Activated T-helper 2 cell treated with anti-CD3 and anti-CD28 coated beads, Interferon-gamma antibody, Interleukin-2, Interleukin-4, amounts not matched to agents 10 μg/mL and 5 μg/mL and 100 μg/mL, durations not matched to agents 14 hours and 24 hours and 36 hours (primary cell): ENCODE measurements around the gene ANXA2R. TPM values are rescaled to one million over a fixed set of nuclear protein-coding genes. Genes with fewer than 3 reads are reported as not detected.

Source experiments
- DNase-seq: peaks from one replicate; pipeline ENCODE4 v3.0.0; 2021; ENCODE audit warnings: low spot score
- H3K27ac Mint-ChIP-seq: one replicate; pipeline ENCODE4 v1.8.0; 2021; ENCODE audit warnings: mixed read lengths
- H3K27me3 Mint-ChIP-seq: one replicate; pipeline ENCODE4 v1.8.0; 2021; ENCODE audit warnings: low read depth, mixed read lengths
- H3K36me3 Mint-ChIP-seq: one replicate; pipeline ENCODE4 v1.8.0; 2021; ENCODE audit warnings: low read depth, mixed read lengths
- H3K4me1 Mint-ChIP-seq: one replicate; pipeline ENCODE4 v1.8.0; 2021; ENCODE audit warnings: low read depth, mixed read lengths
- H3K4me3 Mint-ChIP-seq: one replicate; pipeline ENCODE4 v1.8.0; 2021; ENCODE audit warnings: low read depth, mild to moderate bottlenecking, moderate library complexity, mixed read lengths
- H3K9me3 Mint-ChIP-seq: one replicate; pipeline ENCODE4 v1.8.0; 2021; ENCODE audit warnings: mixed read lengths
- intact Hi-C: fragments of 100-400 bp; cut with micrococcal nuclease; formaldehyde crosslinking; loops from one replicate; pipeline ENCODE4 v1.15.1; 2023
- total RNA-seq: library from RNA; stranded (reverse); gene quantifications from 2 replicates; pipeline ENCODE4 v1.2.3, GENCODE V29; 2022

Gene ANXA2R
- total RNA-seq, 1 donor from 2014 or later, result 2.5 TPM

DNA sequence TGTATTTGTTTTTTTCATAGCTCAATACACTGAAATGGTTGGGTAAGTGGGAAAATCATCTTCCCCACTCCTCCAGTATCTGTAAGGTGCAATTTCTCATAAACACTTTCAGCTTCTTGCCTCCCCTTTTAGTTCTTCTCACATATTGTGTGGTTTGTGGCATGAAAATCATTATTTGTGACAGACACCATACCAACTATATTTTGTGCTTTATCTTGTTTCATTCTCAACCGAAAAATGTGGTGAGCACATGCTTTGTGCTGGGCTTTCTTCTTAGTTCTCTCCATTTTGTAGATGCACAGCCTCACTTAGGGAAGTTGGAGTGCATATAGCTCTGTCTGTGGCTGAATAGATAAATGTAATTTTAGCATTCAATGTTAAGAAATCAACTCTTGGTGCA, 6.4 kb upstream of the ANXA2R start:
- no peaks in the 10 kb centered on the region for H3K27me3 Mint-ChIP-seq
- peak overlapping the region; percentile 33 for H3K4me3 Mint-ChIP-seq
- peaks cover 22% of the 10 kb centered on the region for H3K36me3 Mint-ChIP-seq
- intact Hi-C loops, result no loop called here
- no peaks in the 10 kb centered on the region for H3K9me3 Mint-ChIP-seq
- no peak for DNase-seq
- H3K27ac Mint-ChIP-seq, result peak overlapping the region; percentile 80
- H3K4me1 Mint-ChIP-seq, result peaks cover 38% of the 10 kb centered on the region

DNA sequence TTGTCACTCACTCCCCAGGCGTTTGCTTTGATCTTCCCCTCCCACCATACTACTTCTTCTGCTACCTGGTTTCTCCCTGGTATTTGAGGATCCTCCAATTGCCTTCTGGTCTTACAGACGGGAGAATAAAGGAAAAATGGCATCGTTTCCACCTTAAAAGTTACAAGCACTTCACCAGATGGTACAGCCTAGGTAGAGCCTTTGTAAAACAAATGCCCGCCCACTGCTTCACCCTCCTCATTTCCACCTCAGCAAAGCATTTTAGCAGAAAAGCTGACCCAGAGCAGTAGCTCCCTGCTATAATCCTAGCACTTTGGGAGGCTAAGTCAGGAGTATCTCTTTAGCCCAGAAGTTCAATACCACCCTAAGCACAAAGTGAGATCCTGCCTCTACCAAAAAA, 5.1 kb upstream of the ANXA2R start:
- intact Hi-C loops, result no loop called here
- Mint-ChIP-seq H3K4me3 (no peak overlapping the region), H3K9me3 (no peaks in the 10 kb centered on the region), H3K4me1 (peaks cover 38% of the 10 kb centered on the region), H3K36me3 (peaks cover 15% of the 10 kb centered on the region), H3K27ac (no peak overlapping the region), H3K27me3 (no peaks in the 10 kb centered on the region)
- no peak for DNase-seq

DNA sequence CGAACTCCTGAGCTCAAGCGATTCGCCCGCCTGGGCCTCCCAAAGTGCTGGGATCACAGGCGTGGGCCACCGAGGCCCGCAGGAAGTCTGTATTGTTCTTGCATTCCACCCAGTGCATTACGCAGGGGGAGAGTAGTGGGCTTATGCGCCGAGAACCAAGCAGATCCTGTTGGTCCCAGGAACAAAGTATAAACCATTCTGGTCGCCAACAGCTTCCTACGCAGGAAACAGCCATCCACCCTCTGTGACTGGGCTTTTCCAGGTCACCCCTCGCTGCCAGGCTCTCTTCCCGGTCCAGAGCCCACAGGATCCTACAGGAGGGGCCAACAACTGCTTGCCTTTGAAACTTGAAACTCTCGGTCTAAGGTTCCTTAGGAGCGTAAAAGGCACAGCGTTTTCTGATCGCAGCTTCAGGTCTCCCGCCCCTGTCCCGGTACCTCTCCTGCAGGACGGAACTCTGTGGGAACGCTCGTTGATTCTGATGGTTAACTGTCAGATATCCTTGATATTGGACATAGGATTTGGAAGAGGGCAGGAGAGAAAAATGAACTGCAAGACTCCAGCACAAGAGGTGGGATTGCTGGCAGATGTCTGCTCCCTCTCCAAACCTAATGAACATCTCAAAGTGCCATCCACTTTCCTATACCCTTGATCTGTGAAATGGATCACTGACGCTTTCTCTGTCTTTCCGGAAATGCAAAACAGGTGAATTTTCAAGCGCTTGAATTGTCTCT, 4.2 kb upstream of the ANXA2R start:
- Mint-ChIP-seq H3K27me3 (no peaks in the 10 kb centered on the region), H3K9me3 (no peaks in the 10 kb centered on the region), H3K4me3 (peak overlapping the region; percentile 43), H3K4me1 (peaks cover 38% of the 10 kb centered on the region), H3K27ac (no peak overlapping the region), H3K36me3 (peaks cover 11% of the 10 kb centered on the region)
- intact Hi-C loops, result no loop called here
- no peak for DNase-seq

DNA sequence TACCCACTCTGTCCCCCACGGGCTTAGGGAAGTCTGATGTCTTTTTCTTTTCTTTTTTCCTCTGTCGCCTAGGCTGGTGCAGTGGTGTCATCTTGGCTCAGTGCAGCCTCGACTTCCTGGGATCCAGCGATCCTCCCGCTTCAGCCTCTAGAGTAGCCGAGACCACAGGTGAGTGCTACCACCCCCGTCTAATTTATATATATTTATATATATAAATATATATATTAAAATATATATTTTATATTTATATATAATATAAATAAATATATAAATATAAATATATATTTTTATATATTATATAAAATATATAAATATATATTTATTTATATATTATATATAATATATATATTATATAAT, 3.3 kb upstream of the ANXA2R start:
- H3K4me3 Mint-ChIP-seq, result peak overlapping the region; percentile 92
- peaks cover 11% of the 10 kb centered on the region for H3K36me3 Mint-ChIP-seq
- intact Hi-C loops, result no loop called here
- H3K27me3 Mint-ChIP-seq, result no peaks in the 10 kb centered on the region
- H3K4me1 Mint-ChIP-seq, result peaks cover 35% of the 10 kb centered on the region
- no peak for DNase-seq
- H3K27ac Mint-ChIP-seq, result peak overlapping the region; percentile 97
- H3K9me3 Mint-ChIP-seq, result no peaks in the 10 kb centered on the region

DNA sequence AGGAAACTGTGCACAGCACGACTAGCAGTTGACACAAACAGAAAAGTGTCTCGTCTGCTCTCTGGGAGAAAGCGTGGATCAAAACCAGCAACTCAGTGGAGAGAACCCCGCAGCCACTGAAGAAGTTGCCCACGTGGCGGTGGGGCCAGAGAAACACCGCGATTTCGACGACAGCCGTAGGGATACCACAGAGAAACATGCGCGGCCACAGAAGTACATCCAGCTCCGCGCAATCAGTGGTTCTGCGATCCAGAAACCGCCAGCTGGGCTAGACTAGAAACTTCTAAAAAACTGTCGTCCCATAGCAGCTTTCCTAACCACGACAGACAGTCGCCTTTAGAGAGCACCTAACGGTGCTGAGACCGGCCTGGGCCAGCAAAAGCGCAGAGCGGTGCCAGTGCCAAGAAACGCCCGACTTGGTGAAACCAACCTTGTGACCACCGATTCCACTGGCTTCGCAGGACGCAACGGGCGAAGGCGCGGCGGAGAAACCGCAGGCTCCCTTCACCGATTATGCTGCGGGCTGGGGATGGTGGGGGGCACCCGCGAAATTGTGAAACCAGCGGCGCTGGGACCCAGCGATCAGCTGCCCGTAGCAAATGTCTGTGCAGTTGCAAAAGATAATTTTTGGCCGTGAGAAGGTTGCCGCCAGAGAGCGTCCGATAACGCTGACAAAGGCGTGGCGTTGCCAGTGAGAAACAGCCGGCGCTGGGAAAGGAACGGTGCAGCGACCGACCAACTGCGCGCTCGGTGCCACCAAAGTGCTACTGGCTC, 2.7 kb upstream of the ANXA2R start:
- H3K4me1 Mint-ChIP-seq, result peaks cover 36% of the 10 kb centered on the region
- intact Hi-C loops, result no loop called here

DNA sequence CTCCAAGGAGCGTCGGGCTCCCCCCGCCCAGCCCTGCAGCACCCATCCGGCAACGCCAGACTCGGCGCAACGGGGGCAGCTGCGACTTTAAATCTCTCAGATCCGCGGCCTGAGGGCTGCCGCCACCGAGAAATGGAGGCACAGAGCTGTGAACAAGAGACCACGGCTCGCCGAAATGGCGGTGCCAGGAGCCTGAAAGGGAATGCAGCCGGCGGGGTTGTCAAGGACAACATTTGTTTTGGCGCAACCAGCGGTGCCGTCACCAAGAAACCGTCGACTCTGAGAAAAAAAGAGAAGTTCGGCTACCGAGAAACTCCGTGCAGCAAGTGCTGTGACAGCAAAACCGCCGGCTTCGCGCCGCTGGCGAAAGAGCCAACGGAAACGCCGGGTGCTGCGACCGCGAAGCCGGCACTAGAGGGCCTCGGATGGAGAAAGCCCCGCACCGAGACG, 2.1 kb upstream of the ANXA2R start:
- peak overlapping the region; percentile 97 for H3K27ac Mint-ChIP-seq
- intact Hi-C loops, result no loop called here
- H3K4me1 Mint-ChIP-seq, result peaks cover 38% of the 10 kb centered on the region
- DNase-seq, result peak; percentile 86
- H3K4me3 Mint-ChIP-seq, result peak overlapping the region; percentile 92
- peaks cover 11% of the 10 kb centered on the region for H3K36me3 Mint-ChIP-seq
- H3K9me3 Mint-ChIP-seq, result no peaks in the 10 kb centered on the region
- H3K27me3 Mint-ChIP-seq, result no peaks in the 10 kb centered on the region

More for the DNA sequence above, 2.7 kb upstream of the ANXA2R start:
- Mint-ChIP-seq H3K9me3 (no peaks in the 10 kb centered on the region), H3K27me3 (no peaks in the 10 kb centered on the region), H3K4me3 (peak overlapping the region; percentile 92), H3K27ac (peak overlapping the region; percentile 97), H3K36me3 (peaks cover 11% of the 10 kb centered on the region)
- DNase-seq, result peak; percentile 71

DNA sequence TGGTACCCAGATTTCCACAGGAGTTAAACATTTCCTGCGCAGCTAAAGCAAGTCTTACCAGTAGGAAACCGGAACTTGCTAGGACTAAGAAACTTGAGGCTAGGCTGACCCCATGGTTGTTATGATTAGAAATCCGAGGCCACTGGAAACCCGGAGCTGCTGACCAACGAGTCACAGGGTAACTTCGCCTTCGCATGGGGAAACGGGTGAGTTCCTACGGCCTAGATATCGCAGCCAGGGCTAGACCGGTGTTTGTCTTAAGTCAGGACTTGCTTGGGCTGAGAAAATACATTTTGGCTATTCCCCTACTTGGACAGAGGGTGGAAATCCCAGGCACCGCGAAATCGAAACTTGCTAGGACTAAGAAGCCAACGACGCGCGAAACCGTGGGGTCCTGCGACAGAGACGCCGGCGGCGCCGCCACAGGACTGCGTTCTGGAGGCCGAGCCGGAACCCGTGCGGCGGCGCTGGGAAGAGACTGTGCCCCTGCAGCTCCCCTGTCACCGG, 1.6 kb upstream of the ANXA2R start:
- Mint-ChIP-seq H3K4me3 (peak overlapping the region; percentile 92), H3K4me1 (peaks cover 42% of the 10 kb centered on the region), H3K9me3 (no peaks in the 10 kb centered on the region), H3K36me3 (peaks cover 11% of the 10 kb centered on the region), H3K27me3 (no peaks in the 10 kb centered on the region), H3K27ac (peak overlapping the region; percentile 97)
- intact Hi-C loops, result loop anchor here (2.0 kb wide), 2 partner anchors 63 to 443 kb away; no protein-coding TSS in a partner anchor
- no peak for DNase-seq

DNA sequence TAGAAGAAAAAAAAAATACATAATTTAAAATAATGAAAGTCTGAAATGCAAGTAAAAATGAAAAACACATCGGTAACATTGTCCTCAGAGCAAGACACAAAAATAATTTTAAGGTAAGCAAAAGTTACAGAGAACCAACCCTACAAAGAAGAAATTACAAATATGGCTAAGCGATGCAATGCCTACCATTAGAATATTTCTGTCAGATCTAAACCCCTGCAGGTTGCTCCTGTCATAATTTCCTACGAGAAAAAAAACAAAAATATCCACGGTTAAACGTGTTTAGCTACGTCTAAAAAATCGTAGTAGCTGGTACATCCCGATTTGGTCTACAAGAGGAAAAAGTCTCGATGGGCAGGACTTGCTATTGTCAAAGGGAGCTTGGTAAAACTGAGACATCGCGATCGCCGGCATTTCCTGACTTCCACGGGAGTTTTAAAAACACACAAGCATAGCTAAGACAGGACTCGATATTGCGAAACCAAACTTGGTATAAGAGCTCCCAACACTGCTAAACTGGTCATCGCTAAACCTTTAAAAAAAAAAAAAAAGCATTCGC, 1.1 kb upstream of the ANXA2R start:
- H3K27ac Mint-ChIP-seq, result peak overlapping the region; percentile 97
- peak; percentile 31 for DNase-seq
- intact Hi-C loops, result loop anchor here (2.0 kb wide), 2 partner anchors 64 to 444 kb away; no protein-coding TSS in a partner anchor
- H3K36me3 Mint-ChIP-seq, result peaks cover 11% of the 10 kb centered on the region
- H3K27me3 Mint-ChIP-seq, result no peaks in the 10 kb centered on the region
- H3K4me3 Mint-ChIP-seq, result peak overlapping the region; percentile 92
- no peaks in the 10 kb centered on the region for H3K9me3 Mint-ChIP-seq
- H3K4me1 Mint-ChIP-seq, result peaks cover 44% of the 10 kb centered on the region

DNA sequence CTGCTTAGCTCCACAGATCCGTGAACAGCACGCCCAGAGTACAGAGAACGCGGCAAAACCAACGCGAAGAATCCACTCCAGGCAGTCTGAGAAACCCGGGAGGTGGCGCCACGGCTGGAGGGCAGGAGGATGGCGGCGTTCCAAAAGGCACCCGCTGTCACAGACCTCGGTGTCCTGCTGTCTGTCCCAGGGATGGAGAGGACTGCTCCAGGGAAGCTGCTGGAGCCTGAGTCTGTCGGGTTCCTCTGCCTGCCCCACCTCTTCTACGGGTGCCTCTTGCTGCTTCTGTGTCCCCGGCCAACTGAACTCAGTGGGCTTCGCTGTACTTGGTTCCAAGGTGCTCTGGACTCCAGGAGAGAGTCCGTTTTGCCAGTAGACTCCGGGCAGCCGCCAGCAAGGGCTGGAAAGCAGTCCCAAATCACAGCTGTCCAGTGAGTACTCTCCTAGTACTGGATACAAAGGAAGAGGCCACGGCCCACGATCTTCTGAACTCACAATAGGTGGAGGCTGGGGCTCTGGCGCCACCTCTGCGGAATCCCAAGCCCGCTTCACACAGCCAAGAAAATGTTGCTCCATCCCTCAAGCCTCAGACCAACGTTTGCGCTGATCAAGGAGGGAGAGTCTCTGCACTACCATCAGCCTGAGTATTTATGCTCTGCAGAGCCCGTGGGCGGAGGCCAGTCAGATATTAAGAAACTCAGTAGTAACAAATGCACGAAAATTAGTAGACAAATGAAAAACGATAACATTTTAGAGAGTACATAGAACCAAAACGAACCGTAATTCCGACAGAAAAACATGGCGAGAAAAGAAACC, 440 bp downstream of the ANXA2R start:
- DNase-seq, result peak; percentile 56
- peak overlapping the region; percentile 97 for H3K27ac Mint-ChIP-seq
- no peaks in the 10 kb centered on the region for H3K27me3 Mint-ChIP-seq
- H3K36me3 Mint-ChIP-seq, result peaks cover 3% of the 10 kb centered on the region
- H3K9me3 Mint-ChIP-seq, result no peaks in the 10 kb centered on the region
- H3K4me1 Mint-ChIP-seq, result peaks cover 45% of the 10 kb centered on the region
- intact Hi-C loops, result loop anchor here (1.0 to 2.0 kb wide), 8 partner anchors 19 to 445 kb away; no protein-coding TSS in a partner anchor
- H3K4me3 Mint-ChIP-seq, result peak overlapping the region; percentile 92

DNA sequence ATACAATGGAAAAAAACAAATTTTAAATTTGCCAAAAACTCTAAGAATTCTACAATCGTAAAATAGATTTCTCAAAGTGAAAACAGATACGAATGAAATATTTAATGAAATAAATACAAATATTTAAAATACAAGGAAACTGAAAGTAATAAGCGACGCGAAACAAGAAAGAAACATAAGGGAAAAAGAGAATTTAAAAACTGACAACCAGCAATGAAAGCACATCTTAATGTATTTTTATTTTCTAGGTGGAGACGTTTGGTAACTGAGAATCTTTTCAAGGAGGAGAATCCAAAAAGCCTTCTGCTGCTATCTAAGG, 1.0 kb downstream of the ANXA2R start:
- Mint-ChIP-seq H3K4me3 (peak overlapping the region; percentile 92), H3K27ac (peak overlapping the region; percentile 97), H3K9me3 (no peaks in the 10 kb centered on the region), H3K27me3 (no peaks in the 10 kb centered on the region), H3K4me1 (peaks cover 44% of the 10 kb centered on the region), H3K36me3 (no peaks in the 10 kb centered on the region)
- intact Hi-C loops, result no loop called here
- no peak for DNase-seq

DNA sequence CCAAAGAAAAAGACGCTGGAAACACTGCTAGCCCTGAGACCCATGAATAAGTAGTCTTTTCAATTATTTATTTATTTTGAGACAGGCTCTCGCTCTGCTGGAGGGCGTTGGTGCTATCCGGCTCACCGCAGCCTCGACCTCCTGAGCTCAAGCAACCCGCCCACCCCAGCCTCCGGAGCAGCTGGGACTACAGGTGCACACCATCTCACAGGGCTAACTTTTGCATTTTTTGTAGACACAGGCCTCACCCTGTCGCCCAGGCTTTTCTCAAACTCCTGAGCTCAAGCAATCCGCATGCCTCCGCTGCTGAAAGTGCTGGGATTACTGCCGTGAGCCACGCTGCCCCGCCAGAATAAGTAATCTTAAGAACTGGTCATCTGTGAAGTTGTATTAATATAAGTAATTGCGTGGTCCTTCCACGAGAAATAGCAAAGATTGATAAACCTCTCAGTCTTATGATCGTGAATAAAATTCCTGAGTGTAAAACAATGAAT, 1.6 kb downstream of the ANXA2R start:
- peak; percentile 31 for DNase-seq
- intact Hi-C loops, result no loop called here
- H3K36me3 Mint-ChIP-seq, result no peaks in the 10 kb centered on the region
- H3K27ac Mint-ChIP-seq, result peak overlapping the region; percentile 82
- H3K27me3 Mint-ChIP-seq, result no peaks in the 10 kb centered on the region
- no peaks in the 10 kb centered on the region for H3K9me3 Mint-ChIP-seq
- peak overlapping the region; percentile 80 for H3K4me3 Mint-ChIP-seq
- peaks cover 44% of the 10 kb centered on the region for H3K4me1 Mint-ChIP-seq
